ENCODE results near the gene RABGAP1L. TPM values are rescaled to one million over a fixed set of nuclear protein-coding genes. Genes with fewer than 3 reads are reported as not detected.

The RABGAP1L gene
- total and polyA plus RNA-seq, 2 of the 8 experiments (the other 6 are each of a cell fraction or from before 2014, with no cell fraction given), result 33.3 to 156 TPM

DNA sequence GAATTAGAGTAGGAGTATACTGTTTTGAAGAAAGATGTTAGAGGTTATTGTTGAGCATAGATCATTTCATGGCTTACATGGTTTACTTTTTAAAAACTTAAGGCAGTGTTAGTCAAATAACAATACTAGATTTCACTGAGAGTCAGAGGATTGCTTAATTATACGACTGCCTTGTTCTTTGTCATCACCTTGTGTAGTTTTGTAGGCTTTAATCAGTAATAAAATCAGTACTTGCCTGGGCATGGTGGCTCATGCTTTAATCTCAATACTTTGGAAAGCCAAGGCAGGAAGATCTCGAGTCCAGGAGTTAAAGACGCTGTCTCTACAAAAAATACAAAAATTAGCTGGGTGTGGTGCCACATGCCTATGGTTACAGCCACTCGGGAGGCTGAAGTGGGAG is 247.1 kb downstream of the RABGAP1L start:
- no peak overlapping the region for H3K27ac ChIP-seq (ENCODE audit: low read depth, low read length)
- no peak overlapping the region for H2AK5ac ChIP-seq (ENCODE audit: low read depth, low read length)
- ChIA-PET CTCF (ENCODE audit: partially characterized antibody) (interaction anchor here (0.8 to 1.3 kb wide), 2 partner anchors 14 to 94 kb away, joined by 3 read pairs; no protein-coding TSS in a partner anchor), POLR2A (ENCODE audit: partially characterized antibody) (no interaction called here)
- DNase-seq (ENCODE audit: low read depth in 1 of 2, low spot score in 2 of 2) (no peak), FAIRE-seq (no peak)
- no peak overlapping the region for H4K8ac ChIP-seq (ENCODE audit: extremely low read depth, insufficient read depth, low read length)
- no peaks in the 10 kb centered on the region for H3K79me2 ChIP-seq (ENCODE audit: control insufficient read depth in 1 of 2, insufficient read depth in 2 of 2, low read length in 2 of 2)
- no peak overlapping the region for H4K5ac ChIP-seq (ENCODE audit: insufficient read length, low read depth, low read length)
- H3K4ac ChIP-seq (replicated peaks; ENCODE audit: insufficient read length, low read depth, low read length), result no peak overlapping the region
- H3K14ac ChIP-seq (ENCODE audit: insufficient read length), result no peak overlapping the region
- H3K9me3 ChIP-seq (ENCODE audit: insufficient read depth in 2 of 2, low read depth in 1 of 2, low read length in 1 of 2), result no peaks in the 10 kb centered on the region
- no peak overlapping the region for H2BK20ac ChIP-seq (ENCODE audit: low read length)
- H2BK15ac ChIP-seq (ENCODE audit: low read length), result no peak overlapping the region
- H4K20me1 ChIP-seq (replicated peaks in 1 of 2; ENCODE audit: control insufficient read depth in 1 of 2, insufficient read depth in 2 of 2, low read length in 2 of 2), result no peaks in the 10 kb centered on the region
- H2BK5ac ChIP-seq (ENCODE audit: low read depth, low read length), result no peak overlapping the region
- no peak overlapping the region for H3K4me2 ChIP-seq (ENCODE audit: insufficient read depth in 1 of 2, low read depth in 2 of 2, low read length in 2 of 2)
- H2BK120ac ChIP-seq (replicated peaks; ENCODE audit: low read depth, low read length), result no peak overlapping the region
- H3K23ac ChIP-seq (ENCODE audit: insufficient read length), result no peak overlapping the region
- H3K36me3 ChIP-seq (ENCODE audit: control insufficient read depth in 2 of 4, insufficient read depth in 4 of 4, low read length in 3 of 4), result no peaks in the 10 kb centered on the region
- H3K4me3 ChIP-seq (ENCODE audit: extremely low read depth in 1 of 4, insufficient read depth in 2 of 4, low read depth in 3 of 4, low read length in 4 of 4), result no peak overlapping the region
- no peaks in the 10 kb centered on the region for H3K23me2 ChIP-seq (ENCODE audit: low read depth, low read length)
- no peak overlapping the region for H3K56ac ChIP-seq (replicated peaks; ENCODE audit: insufficient read length, low read depth, low read length)
- H3K79me1 ChIP-seq (ENCODE audit: low read depth, low read length), result no peaks in the 10 kb centered on the region
- WGBS, 2 experiments (ENCODE audit: extremely low coverage in 1 of 2, insufficient coverage in 1 of 2, insufficient read length in 1 of 2, insufficient replicate concordance in 2 of 2, low coverage in 1 of 2, low lambda C conversion rate in 2 of 2, missing lambda C conversion rate in 1 of 2), result 86% methylated on average over 4 of the region's 4 CpGs; no CpG with 5 or more reads in 1 of the 2 experiments
- no peak overlapping the region for H3K9ac ChIP-seq (replicated peaks in 1 of 4; ENCODE audit: extremely low read depth in 1 of 4, low read depth in 3 of 4, low read length in 3 of 4)
- H3K27me3 ChIP-seq (replicated peaks in 1 of 4; ENCODE audit: control insufficient read depth in 3 of 4, extremely low read depth in 1 of 4, insufficient read depth in 3 of 4, low read length in 3 of 4), result no peaks in the 10 kb centered on the region
- no peak overlapping the region for H3K18ac ChIP-seq (ENCODE audit: extremely low read depth, low read length)
- H2BK12ac ChIP-seq (ENCODE audit: low read depth, low read length), result no peak overlapping the region
- H4K91ac ChIP-seq (replicated peaks; ENCODE audit: insufficient read length, low read length), result no peak overlapping the region
- no peak overlapping the region for H2AFZ ChIP-seq (ENCODE audit: low read length)
- no peaks in the 10 kb centered on the region for H3K4me1 ChIP-seq (replicated peaks in 1 of 4; ENCODE audit: control insufficient read depth in 3 of 4, insufficient read depth in 4 of 4, low read length in 3 of 4)
- TF ChIP-seq YY1 (IDR thresholded peaks at IDR 0.05; ENCODE audit: low read depth, low read length) (no peak), RXRA (IDR thresholded peaks at IDR 0.05; ENCODE audit: insufficient read depth, low read depth, low read length) (no peak), JUN (IDR thresholded peaks at IDR 0.05; ENCODE audit: low read depth, low read length) (no peak), SIRT6 (IDR thresholded peaks at IDR 0.05; ENCODE audit: low read length) (no peak), CHD1 (IDR thresholded peaks at IDR 0.05; ENCODE audit: low read depth, low read length) (no peak), PHF8 (conservative IDR thresholded peaks at IDR 0.05; ENCODE audit: low read depth, low read length) (no peak), KDM4A (IDR thresholded peaks at IDR 0.05; ENCODE audit: low read depth, low read length, severe bottlenecking) (no peak), BCL11A (IDR thresholded peaks at IDR 0.05; ENCODE audit: low read depth in 2 of 2, low read length in 2 of 2) (no peak), CBX8 (IDR thresholded peaks at IDR 0.05; ENCODE audit: borderline replicate concordance, low read depth, low read length) (no peak)

Measured in H1 (cell line).